Common myeloid progenitor, CD34-positive (primary cell): ENCODE measurements around the gene PLAGL2.

Experiments used
- CTCF ChIA-PET: fragments of 350-600 bp; sonication (Branson Sonifier 250); formaldehyde crosslinking; loops from one replicate; lab custom pipeline; 2021; ENCODE audit warnings: antibody characterized with exemption; lab: Charles Lee
- POLR2A ChIA-PET: fragments of 350-600 bp; sonication (Branson Sonifier 250); formaldehyde crosslinking; loops from one replicate; lab custom pipeline; 2021; ENCODE audit warnings: antibody characterized with exemption; lab: Charles Lee
- DNase-seq, 3 donors: peaks; one replicate each; pipeline versions ENCODE4 v3.0.0 to v3.0.0-alpha.2; 2013
- H3K27ac ChIP-seq, 2 experiments: 1 replicate in 1 of 2; 2 replicates in 1 of 2; pipeline ENCODE4 v1.7.0; 2013; ENCODE audit warnings: inconsistent platforms in 2 of 2, low read length in 2 of 2, mild to moderate bottlenecking in 2 of 2, low read depth in 1 of 2, moderate library complexity in 1 of 2; ENCODE audit not compliant: severe bottlenecking in 2 of 2, insufficient read depth in 1 of 2, poor library complexity in 1 of 2
- H3K27me3 ChIP-seq, 5 experiments: replicated peaks in 2 of 5; 1 replicate in 3 of 5; 2 replicates in 2 of 5; pipeline versions ENCODE4 v1.6.1 to v1.7.0; 2013; ENCODE audit warnings: low read length in 4 of 5, mild to moderate bottlenecking in 2 of 5, moderate library complexity in 2 of 5, inconsistent platforms in 1 of 5; ENCODE audit not compliant: insufficient read depth in 5 of 5, control insufficient read depth in 4 of 5
- H3K36me3 ChIP-seq, 4 experiments: 1 replicate in 2 of 4; 2 replicates in 2 of 4; pipeline versions ENCODE4 v1.6.1 to v1.7.0; 2013; ENCODE audit warnings: low read length in 3 of 4, control low read depth in 1 of 4, mild to moderate bottlenecking in 1 of 4; ENCODE audit not compliant: control insufficient read depth in 4 of 4, insufficient read depth in 4 of 4
- H3K4me1 ChIP-seq, 4 experiments: 1 replicate in 3 of 4; 2 replicates in 1 of 4; pipeline versions ENCODE4 v1.6.1 to v1.7.1; 2013; ENCODE audit warnings: low read length in 3 of 4, mild to moderate bottlenecking in 3 of 4, control low read depth in 1 of 4, inconsistent platforms in 1 of 4, moderate library complexity in 1 of 4; ENCODE audit not compliant: control insufficient read depth in 4 of 4, insufficient read depth in 4 of 4; ENCODE audit errors: control extremely low read depth in 1 of 4
- H3K4me3 ChIP-seq, 7 experiments: 1 replicate in 4 of 7; 2 replicates in 3 of 7; pipeline versions ENCODE4 v1.5.1 to v1.7.0; 2013; ENCODE audit warnings: mild to moderate bottlenecking in 7 of 7, low read length in 6 of 7, moderate library complexity in 6 of 7, inconsistent platforms in 2 of 7, low read depth in 2 of 7, control low read depth in 1 of 7; ENCODE audit not compliant: insufficient read depth in 4 of 7, control insufficient read depth in 1 of 7; ENCODE audit errors: extremely low read depth in 1 of 7
- H3K9me3 ChIP-seq, 5 experiments: 1 replicate in 4 of 5; 2 replicates in 1 of 5; pipeline versions ENCODE4 v1.6.1 to v1.7.1; 2013; ENCODE audit warnings: low read length in 4 of 5, mild to moderate bottlenecking in 2 of 5, inconsistent platforms in 1 of 5, low read depth in 1 of 5, moderate library complexity in 1 of 5; ENCODE audit not compliant: control insufficient read depth in 4 of 5, insufficient read depth in 2 of 5; ENCODE audit errors: control extremely low read depth in 1 of 5
- WGBS: methylation state at CpG from one replicate; pipeline ENCODE4 v1.1.5; 2013; ENCODE audit not compliant: insufficient coverage; 5-methylcytosine and 5-hydroxymethylcytosine counted together

Gene PLAGL2

GRCh38 chr20:32152421-32153155 is 55.0 kb downstream of the PLAGL2 start:
- H3K27ac ChIP-seq: no peak overlapping the region
- H3K4me1 ChIP-seq: peaks cover 3 to 14% (median 13%) of the 10 kb centered on the region in 4 experiments
- no peaks in the 10 kb centered on the region for H3K9me3 ChIP-seq
- DNase-seq: no peak
- H3K36me3 ChIP-seq: peaks cover 14 to 64% (median 49%) of the 10 kb centered on the region in 4 experiments
- no peak overlapping the region for H3K4me3 ChIP-seq
- 90% methylated on average over 2 of the region's 6 CpGs for WGBS
- POLR2A ChIA-PET: no interaction called here
- CTCF ChIA-PET: no interaction called here
- no peaks in the 10 kb centered on the region for H3K27me3 ChIP-seq

GRCh38 chr20:32150291-32150848 is 57.2 kb downstream of the PLAGL2 start:
- H3K27ac ChIP-seq: no peak overlapping the region
- POLR2A ChIA-PET: interaction anchor here (0.7 kb wide), 1 partner anchor 334 kb away, joined by 3 read pairs; no protein-coding TSS in a partner anchor
- CTCF ChIA-PET: interaction anchor here (1.3 to 1.6 kb wide), 2 partner anchors 15 to 327 kb away, joined by 3 read pairs; no protein-coding TSS in a partner anchor
- DNase-seq: no peak
- H3K4me1 ChIP-seq: peaks cover 3 to 11% (median 10%) of the 10 kb centered on the region in 4 experiments
- no peak overlapping the region for H3K4me3 ChIP-seq
- 99% methylated on average over 7 of the region's 10 CpGs for WGBS
- no peaks in the 10 kb centered on the region for H3K9me3 ChIP-seq
- H3K27me3 ChIP-seq: no peaks in the 10 kb centered on the region
- peaks cover 20 to 71% (median 59%) of the 10 kb centered on the region in 4 experiments for H3K36me3 ChIP-seq

DNA sequence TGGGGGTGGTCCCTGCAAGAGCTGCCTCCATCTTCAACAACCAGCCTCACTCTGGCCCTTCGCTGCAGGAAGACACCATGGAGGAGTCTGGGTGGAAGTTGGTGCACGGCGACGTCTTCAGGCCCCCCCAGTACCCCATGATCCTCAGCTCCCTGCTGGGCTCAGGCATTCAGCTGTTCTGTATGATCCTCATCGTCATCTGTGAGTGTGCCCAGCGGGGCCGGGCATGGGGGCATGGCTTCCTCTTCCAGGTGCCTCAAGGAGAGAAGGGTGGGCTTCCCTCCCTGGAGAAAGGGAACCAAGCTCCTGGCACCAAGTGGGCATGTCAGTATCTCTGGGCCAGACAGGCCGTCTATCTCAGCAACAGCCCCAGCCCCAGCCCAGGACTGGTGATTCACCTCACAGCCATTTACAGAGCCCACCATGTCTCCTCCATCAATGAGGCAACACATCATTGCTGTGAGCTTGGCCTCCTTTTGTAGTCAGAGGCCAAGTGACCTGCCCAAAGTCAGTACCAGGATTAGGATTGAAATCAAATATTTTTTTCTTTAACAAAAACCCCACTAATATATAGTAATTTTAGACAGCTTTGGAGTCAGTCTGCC is 57.9 kb downstream of the PLAGL2 start:
- H3K36me3 ChIP-seq: peaks cover 21 to 77% (median 62%) of the 10 kb centered on the region in 4 experiments
- CTCF ChIA-PET: interaction anchor here (0.8 to 1.6 kb wide), 3 partner anchors 14 to 326 kb away, joined by 3 read pairs; no protein-coding TSS in a partner anchor
- no peaks in the 10 kb centered on the region for H3K9me3 ChIP-seq

GRCh38 chr20:32144898-32145662 is 62.5 kb downstream of the PLAGL2 start:
- 97% methylated on average over 7 of the region's 8 CpGs for WGBS
- no peak overlapping the region for H3K27ac ChIP-seq
- H3K9me3 ChIP-seq: no peaks in the 10 kb centered on the region
- ChIA-PET CTCF (interaction anchor here (0.8 to 1.0 kb wide), 2 partner anchors 9 to 10 kb away, joined by 3 read pairs; no protein-coding TSS in a partner anchor), POLR2A (no interaction called here)
- no peaks in the 10 kb centered on the region for H3K27me3 ChIP-seq
- no peaks in the 10 kb centered on the region for H3K4me1 ChIP-seq
- H3K36me3 ChIP-seq: peaks cover 26 to 82% (median 67%) of the 10 kb centered on the region in 4 experiments
- no peak overlapping the region for H3K4me3 ChIP-seq
- no peak for DNase-seq

More for the DNA sequence above, 57.9 kb downstream of the PLAGL2 start:
- no peak for DNase-seq
- POLR2A ChIA-PET: interaction anchor here (0.7 kb wide), 1 partner anchor 334 kb away, joined by 3 read pairs; no protein-coding TSS in a partner anchor
- H3K27ac ChIP-seq: no peak overlapping the region
- WGBS: 90% methylated on average over 4 of the region's 8 CpGs
- no peaks in the 10 kb centered on the region for H3K27me3 ChIP-seq
- H3K4me3 ChIP-seq: no peak overlapping the region
- peaks cover under 1 to 4% (median 3%) of the 10 kb centered on the region in 4 experiments for H3K4me1 ChIP-seq

- H3K9me3 ChIP-seq: no peaks in the 10 kb centered on the region
- H3K4me1 ChIP-seq: no peaks in the 10 kb centered on the region
- WGBS: 100% methylated on average over 10 of the region's 15 CpGs
- H3K27ac ChIP-seq: no peak overlapping the region
- CTCF ChIA-PET: interaction anchor here (1.0 to 1.1 kb wide), 2 partner anchors 9 to 11 kb away, joined by 3 read pairs; no protein-coding TSS in a partner anchor
- no peak for DNase-seq
- no peak overlapping the region for H3K4me3 ChIP-seq
- peaks cover 31 to 87% (median 66%) of the 10 kb centered on the region in 4 experiments for H3K36me3 ChIP-seq
- POLR2A ChIA-PET: no interaction called here
- H3K27me3 ChIP-seq: no peaks in the 10 kb centered on the region
Measured at GRCh38 chr20:32142991-32143390, 64.6 kb downstream of the PLAGL2 start.
